ENCODE results near the gene CCDC12.
"Not testable (repeated sequence)": the region's sequence is repeated elsewhere in the genome, so short reads cannot be mapped to it uniquely, and the experiment has no call there.

CCDC12 gene

GRCh38 chr3:46978985-46979944 lies 2.7 kb upstream of the CCDC12 start, which contains the start of gene NBEAL2:
NBEAL2 (plus strand) TSS chr3:46979666; CDS start chr3:46979862, 196 bp downstream.
- DNase-seq, result peak; percentile 97

GRCh38 chr3:46978381-46978780 lies 1.8 kb upstream of the CCDC12 start:
- DNase-seq, result no peak

GRCh38 chr3:46977811-46978195 lies 1.3 kb upstream of the CCDC12 start:
- DNase-seq, result no peak

- no peak for DNase-seq
Measured at GRCh38 chr3:46974421-46975171, 1.9 kb downstream of the CCDC12 start.

DNA sequence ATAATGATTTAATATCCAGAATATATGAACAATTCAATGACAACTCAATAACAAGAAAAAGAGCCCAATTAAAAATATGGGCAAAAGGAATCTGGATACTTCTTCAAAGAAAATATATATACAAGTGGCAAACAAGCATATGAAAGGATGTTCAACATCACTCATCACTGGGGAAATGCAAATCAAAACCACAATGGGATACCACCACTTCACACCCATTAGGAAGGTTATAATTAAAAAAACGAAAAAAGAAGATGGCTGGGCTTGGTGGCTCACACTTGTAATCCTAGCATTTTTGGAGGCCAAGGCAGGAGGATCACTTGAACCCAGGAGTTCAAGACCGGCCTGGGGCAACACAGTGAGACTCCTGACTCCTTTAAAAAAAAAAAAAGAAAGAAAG lies 4.1 kb downstream of the CCDC12 start:
- DNase-seq, result no peak

DNA sequence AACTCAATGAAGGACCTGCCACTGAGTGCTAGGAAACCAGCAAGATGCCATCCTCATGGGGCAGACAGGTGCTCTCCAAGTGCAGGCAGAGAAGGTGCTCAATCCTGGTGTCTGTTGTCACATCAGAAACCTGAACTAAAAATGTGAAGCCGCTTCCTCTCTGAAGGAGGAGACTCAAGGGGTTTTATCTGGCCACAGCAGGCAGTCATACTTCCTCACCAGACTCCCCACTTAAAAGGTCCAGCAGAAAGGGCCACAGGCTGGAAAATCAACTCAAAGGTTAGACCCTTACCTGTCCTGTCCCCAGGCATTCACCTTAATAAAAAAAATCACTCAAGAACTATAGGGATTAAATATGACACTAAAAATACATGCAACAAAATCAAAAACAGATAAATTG lies 4.8 kb downstream of the CCDC12 start:
- no peak for DNase-seq

GRCh38 chr3:46971151-46971550 lies 5.4 kb downstream of the CCDC12 start:
- no peak for DNase-seq

DNA sequence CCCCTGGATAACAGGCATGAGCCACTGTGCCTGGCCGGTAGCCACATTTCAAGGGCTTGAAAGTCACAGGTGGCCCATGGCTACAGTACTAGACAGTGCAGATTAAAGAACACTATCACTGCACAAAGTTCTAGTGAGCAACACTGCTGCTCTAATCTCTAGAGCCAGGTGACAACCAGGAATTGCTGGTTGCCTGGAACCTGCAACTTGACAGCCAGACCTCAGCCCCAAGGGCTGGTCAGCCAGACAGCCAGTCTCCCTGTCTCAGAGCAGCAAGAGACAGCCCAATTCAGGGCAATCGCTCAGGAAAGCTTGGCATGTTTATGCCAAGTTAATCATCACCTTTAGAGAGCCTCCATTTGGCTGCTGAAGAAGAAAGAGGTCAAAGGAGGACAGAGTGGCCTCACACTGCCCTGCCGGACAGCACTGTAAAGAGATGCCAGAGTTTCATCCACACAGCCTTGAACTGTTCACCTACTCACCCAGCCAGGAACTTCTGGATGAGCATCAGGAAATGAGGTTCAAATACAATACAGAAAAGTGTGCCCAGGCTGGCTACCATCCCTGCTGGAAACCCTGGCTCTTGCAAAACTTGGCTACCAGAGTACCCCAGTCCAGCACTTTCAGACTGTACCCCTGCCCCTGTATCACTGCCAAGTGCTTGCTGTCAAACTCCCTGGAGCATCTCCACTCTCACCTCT lies 6.0 kb downstream of the CCDC12 start:
- no peak for DNase-seq

- no peak for DNase-seq
Measured at GRCh38 chr3:46968783-46969428, 7.6 kb downstream of the CCDC12 start.

DNA sequence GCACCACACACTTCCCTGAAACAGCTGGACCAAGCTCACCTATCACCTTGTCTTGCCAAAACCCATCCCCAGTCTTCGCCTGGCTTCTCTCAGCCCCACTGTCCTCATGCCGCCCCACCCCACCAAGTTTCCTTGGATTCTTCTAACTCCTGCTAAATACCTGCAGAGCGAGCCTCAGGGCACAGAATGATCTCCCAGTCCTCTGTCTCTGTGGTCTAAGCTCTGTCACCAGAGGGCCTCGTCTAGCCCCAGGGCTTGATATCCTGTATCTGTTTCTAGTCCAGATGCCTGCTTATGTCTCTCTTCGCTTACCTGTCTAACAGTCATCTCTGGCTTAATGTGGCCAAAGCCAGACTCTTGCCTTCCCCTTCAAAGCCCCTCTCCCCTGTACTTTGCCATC lies 9.7 kb downstream of the CCDC12 start:
- no peak for DNase-seq

DNA sequence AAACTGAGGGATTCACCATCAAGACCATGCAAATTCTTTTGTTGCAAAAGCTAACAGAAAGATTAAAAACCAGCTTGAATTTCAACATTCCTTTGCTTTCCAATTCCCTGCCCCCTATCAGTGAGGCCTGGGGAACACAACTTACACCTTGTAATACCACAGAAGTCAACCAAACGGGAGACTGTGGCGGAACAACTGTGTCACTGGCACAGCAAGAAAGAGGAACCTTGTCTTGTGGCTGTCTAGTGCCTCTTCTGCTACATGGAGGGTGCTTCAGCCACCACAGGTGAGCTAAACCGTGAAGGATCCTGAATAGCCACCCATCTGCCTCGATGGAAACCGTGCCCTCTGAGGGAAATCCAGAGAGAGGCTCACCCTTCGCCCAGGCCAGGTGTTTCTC lies 11.4 kb downstream of the CCDC12 start:
- peak; percentile 51 for DNase-seq

DNA sequence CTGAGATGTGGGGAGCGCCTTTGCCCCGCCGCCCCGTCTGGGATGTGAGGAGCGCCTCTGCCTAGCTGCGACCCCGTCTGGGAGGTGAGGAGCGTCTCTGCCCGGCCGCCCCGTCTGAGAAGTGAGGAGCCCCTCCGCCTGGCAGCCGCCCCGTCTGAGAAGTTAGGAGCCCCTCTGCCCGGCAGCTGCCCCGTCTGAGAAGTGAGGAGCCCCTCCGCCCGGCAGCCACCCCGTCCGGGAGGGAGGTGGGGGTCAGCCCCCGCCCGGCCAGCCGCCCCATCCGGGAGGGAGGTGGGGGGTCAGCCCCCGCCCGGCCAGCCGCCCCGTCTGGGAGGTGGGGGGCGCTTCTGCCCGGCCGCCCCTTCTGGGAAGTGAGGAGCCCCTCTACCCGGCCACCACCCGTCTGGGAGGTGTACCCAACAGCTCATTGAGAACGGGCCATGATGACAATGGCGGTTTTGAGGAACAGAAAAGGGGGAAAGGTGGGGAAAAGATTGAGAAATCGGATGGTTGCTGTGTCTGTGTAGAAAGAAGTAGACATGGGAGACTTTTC lies 12.4 kb downstream of the CCDC12 start:
- not testable (repeated sequence) for DNase-seq

DNA sequence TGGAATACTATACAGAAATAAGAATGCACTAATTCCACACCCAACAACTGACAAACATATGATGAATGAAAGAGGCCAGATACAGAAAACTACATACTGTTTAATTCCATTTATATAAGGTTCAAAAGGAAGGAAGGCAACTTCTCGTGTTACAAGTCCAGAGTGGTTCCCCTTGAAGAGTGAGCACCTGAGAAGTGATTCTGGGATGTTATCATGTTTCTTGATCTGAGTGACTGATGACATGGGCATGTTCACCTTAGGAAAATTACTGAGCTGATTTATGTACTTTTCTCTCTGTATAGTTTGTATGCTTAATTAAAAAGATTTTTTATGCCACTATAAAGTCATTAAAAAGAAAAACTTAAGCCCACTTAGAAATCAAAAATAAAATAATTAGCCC lies 13.6 kb downstream of the CCDC12 start:
- no peak for DNase-seq

GRCh38 chr3:46962427-46962826 lies 14.1 kb downstream of the CCDC12 start:
- DNase-seq, result no peak

- no peak for DNase-seq
Measured at GRCh38 chr3:46960835-46961234, 15.7 kb downstream of the CCDC12 start.

DNA sequence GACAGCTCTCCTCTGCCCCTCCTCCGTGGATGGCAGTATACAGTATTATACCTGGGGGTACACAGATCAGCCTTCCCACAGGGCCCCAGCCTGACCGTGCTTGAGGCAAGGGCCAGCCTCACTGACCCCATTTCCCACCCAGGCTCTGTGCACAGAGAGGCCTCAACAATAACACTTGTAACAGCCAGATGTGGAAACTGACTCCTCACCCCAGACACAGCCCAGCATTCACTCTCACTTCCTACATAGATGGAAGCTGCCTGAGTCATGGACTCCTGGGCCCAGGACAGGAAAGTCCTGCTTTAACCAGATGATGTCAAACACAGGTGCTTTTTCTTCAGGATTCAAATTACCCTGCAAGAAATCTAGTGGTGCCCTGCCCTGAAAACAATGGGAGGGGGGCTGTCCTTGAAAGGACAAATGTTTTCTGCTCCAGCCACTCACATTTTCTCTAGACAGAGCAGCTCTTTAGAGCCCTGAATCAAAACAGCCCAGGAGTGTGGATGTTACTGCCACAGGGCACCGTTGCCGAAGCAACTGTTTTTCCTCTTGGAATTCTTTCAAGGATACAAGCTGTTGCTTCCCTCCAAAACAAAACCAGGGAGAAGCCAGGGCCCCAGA lies 16.4 kb downstream of the CCDC12 start:
- peak; percentile 37 for DNase-seq

DNA sequence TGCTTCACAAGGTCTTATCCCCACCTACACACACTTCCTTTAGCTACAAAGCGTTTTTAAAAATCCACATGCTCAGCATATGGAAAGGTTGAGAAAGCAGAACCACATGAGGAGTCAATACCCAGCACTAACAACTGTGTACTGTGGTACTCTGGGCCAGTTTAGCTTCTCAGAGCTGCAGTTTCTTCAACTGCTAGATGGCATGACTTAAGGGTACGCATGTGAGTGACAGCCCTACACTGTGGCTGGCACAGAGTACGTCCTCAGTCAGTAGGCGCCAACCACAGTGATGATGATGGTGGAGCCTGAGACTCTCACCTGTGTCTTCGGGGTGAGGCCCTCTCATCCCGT lies 17.4 kb downstream of the CCDC12 start:
- DNase-seq, result peak; percentile 32

GRCh38 chr3:46958467-46959160 lies 17.9 kb downstream of the CCDC12 start:
- DNase-seq, result no peak

- DNase-seq, result no peak
Measured at GRCh38 chr3:46957092-46957820, 19.3 kb downstream of the CCDC12 start.

GRCh38 chr3:46955801-46956259 lies 20.7 kb downstream of the CCDC12 start:
- no peak for DNase-seq

GRCh38 chr3:46955157-46955556 lies 21.4 kb downstream of the CCDC12 start:
- DNase-seq, result no peak

Measured in CD4-positive, alpha-beta T cell treated with Interleukin-15 for 1 hour (primary cell).